HepG2 (cell line): Measurements from ENCODE around the gene SYNE3. TPM values are rescaled to one million over a fixed set of nuclear protein-coding genes. Genes with fewer than 3 reads are reported as not detected.

ENCODE experiments used
- DNMT1 ChIP-seq: sonication (generic); formaldehyde crosslinking; IDR thresholded peaks from 2 replicates; pipeline ENCODE4 v1.5.1; 2020; ENCODE audit warnings: mild to moderate bottlenecking, missing genetic modification reagents
- ERF ChIP-seq: IDR thresholded peaks from 2 replicates; pipeline ENCODE4 v1.6.1; 2018; ENCODE audit warnings: missing biosample characterization, missing genetic modification reagents
- EZH2 ChIP-seq: conservative IDR thresholded peaks from 2 replicates; pipeline ENCODE4 v1.6.1; 2012; ENCODE audit warnings: mild to moderate bottlenecking, low read depth, low read length, moderate library complexity
- FOXK1 ChIP-seq: sonication (generic); formaldehyde crosslinking; IDR thresholded peaks from 2 replicates; pipeline ENCODE4 v1.4.0; 2020; ENCODE audit warnings: low read depth, missing genetic modification reagents, borderline replicate concordance
- MAF1 ChIP-seq: sonication (generic); formaldehyde crosslinking; IDR thresholded peaks from 2 replicates; pipeline ENCODE4 v1.5.0; 2020; ENCODE audit warnings: missing genetic modification reagents, borderline replicate concordance
- RAD21 ChIP-seq: fragments of 450-650 bp; formaldehyde crosslinking; IDR thresholded peaks from 2 replicates; pipeline ENCODE4 v1.5.0; 2020; ENCODE audit warnings: mild to moderate bottlenecking
- RARA ChIP-seq: IDR thresholded peaks from 2 replicates; pipeline ENCODE4 v1.6.1; 2016; ENCODE audit warnings: missing genetic modification reagents, missing compliant biosample characterization
- SALL2 ChIP-seq: sonication (generic); formaldehyde crosslinking; IDR thresholded peaks from 2 replicates; pipeline ENCODE4 v1.8.1; 2023; ENCODE audit warnings: mild to moderate bottlenecking, missing genetic modification reagents, inconsistent platforms
- SIX1 ChIP-seq: sonication (generic); formaldehyde crosslinking; IDR thresholded peaks from 2 replicates; pipeline ENCODE4 v1.4.0; 2020; ENCODE audit warnings: missing genetic modification reagents, borderline replicate concordance
- SRSF9 ChIP-seq: fragments of 200-400 bp; formaldehyde crosslinking; IDR thresholded peaks from 2 replicates; pipeline ENCODE4 v1.6.1; 2018; ENCODE audit warnings: borderline replicate concordance, mild to moderate bottlenecking, low read depth, low read length; ENCODE audit not compliant: insufficient read depth, poor library complexity, severe bottlenecking
- TBP ChIP-seq: sonication (generic); formaldehyde crosslinking; IDR thresholded peaks from 2 replicates; pipeline ENCODE4 v1.5.0; 2020; ENCODE audit warnings: missing genetic modification reagents
- THAP9 ChIP-seq: sonication (generic); formaldehyde crosslinking; IDR thresholded peaks from 2 replicates; pipeline ENCODE4; 2020; ENCODE audit warnings: missing genetic modification reagents, mild to moderate bottlenecking, borderline replicate concordance
- ZBTB43 ChIP-seq: sonication (generic); formaldehyde crosslinking; conservative IDR thresholded peaks from 2 replicates; pipeline ENCODE4 v1.4.0; 2020; ENCODE audit warnings: missing genetic modification reagents
- ZMYM2 ChIP-seq: sonication (generic); formaldehyde crosslinking; IDR thresholded peaks from 2 replicates; pipeline ENCODE4 v1.8.0; 2022; ENCODE audit warnings: mild to moderate bottlenecking, missing genetic modification reagents
- ZNF24 ChIP-seq: fragments of 450-650 bp; IDR thresholded peaks from 2 replicates; pipeline ENCODE4 v1.6.1; 2017; ENCODE audit warnings: antibody characterized with exemption, mild to moderate bottlenecking
- polyA plus RNA-seq, 8 experiments: library from polyadenylated mRNA; depleted of rRNA in 3 of 8; stranded (reverse) in 7 of 8; unstranded in 1 of 8; fragments of >200 nt; fragmentation: Illumina TruSeq in 4 of 8; extraction: Trizol in 4 of 8; gene quantifications; 2 replicates each; pipeline versions ENCODE4 v1.2.1 to v1.2.3, GENCODE V29; 2011 to 2016; ENCODE audit warnings: low read depth in 4 of 8, missing spikeins in 1 of 8, mixed read lengths in 1 of 8; ENCODE audit not compliant: insufficient read depth in 1 of 8
- total RNA-seq, 5 experiments: library from RNA; depleted of rRNA; stranded (reverse); fragments of >200 nt; fragmentation: Illumina TruSeq; extraction: Trizol; gene quantifications; 2 replicates each; pipeline ENCODE4 v1.2.3, GENCODE V29; 2016; ENCODE audit warnings: low read depth in 1 of 5
- TF ChIP-seq, protein P1 (sequence below): sonication (generic); formaldehyde crosslinking; IDR thresholded peaks from 2 replicates; pipeline ENCODE4 v1.4.0; 2020; ENCODE audit warnings: missing genetic modification reagents
- TF ChIP-seq, protein P2 (sequence below): sonication (generic); formaldehyde crosslinking; IDR thresholded peaks from 2 replicates; pipeline ENCODE4 v1.4.0; 2020; ENCODE audit warnings: missing genetic modification reagents
- TF ChIP-seq, protein P3 (sequence below): sonication (generic); formaldehyde crosslinking; IDR thresholded peaks from 2 replicates; pipeline ENCODE4 v1.4.0; 2020; ENCODE audit warnings: missing genetic modification reagents

SYNE3 gene
- total and polyA plus RNA-seq, 2 of the 13 experiments (the other 11 are each of a cell fraction or from before 2014, with no cell fraction given), result 7.8 to 8.0 TPM

DNA sequence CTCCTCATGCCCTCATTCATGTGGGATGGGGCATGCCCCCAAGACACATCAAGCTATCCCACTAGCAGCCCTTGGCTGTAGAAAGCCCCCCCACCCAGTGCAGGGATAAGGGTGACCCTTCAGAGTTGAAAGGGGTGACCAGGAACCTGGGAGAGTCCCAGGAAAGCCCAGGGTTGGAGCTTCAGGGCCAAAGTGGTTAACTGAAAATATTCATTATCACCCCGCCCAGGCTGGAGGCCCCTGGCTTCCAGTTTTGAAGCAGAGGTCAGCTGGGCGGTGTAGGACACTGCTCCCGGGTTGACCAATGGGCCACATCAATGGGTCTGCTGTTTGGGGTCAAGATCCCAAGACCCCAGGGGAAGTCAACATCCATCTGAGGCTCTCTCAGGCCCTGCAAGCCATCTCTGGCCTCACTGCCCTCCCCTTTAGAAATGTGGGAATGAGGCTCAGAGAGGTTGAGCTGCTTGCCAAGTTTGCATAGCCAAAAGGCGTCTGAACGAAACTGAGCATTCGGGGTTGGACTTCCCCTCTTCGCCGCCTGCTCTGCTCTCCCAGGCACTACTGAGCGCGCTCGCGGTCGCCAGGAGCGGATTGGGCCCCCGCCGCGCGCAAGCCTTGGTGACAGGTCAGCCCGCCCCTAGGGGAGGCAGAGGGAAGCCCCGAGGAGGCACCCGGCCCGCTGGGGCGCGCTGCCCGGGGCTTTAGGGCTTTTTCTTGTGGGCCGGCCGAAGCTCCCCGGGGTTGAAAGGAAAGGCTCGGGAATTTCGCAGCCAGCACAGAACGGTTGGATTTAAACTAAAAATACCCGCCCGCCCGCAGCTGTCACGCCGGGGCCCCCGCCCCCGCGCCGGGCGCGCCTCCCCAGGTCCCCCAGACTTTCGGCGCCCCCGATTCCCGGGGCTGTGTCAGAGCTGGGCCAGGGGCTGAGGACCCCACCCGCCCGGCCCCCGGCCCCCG lies 576 bp downstream of the SYNE3 start (continued):
- TF ChIP-seq SIX1 (CRISPR knock-in tag) (no peak), RAD21 (peak; percentile 54; the same call in 1 of the 2 replicates), SALL2 (CRISPR knock-in tag) (0 out of 2 replicates have a peak, but pooled peaks have one; percentile 3), THAP9 (CRISPR knock-in tag) (no peak), ZMYM2 (no peak), FOXK1 (no peak), DNMT1 (no peak), EZH2 (no peak), ZBTB43 (CRISPR knock-in tag) (peak; percentile 36; the same call in 1 of the 2 replicates), ZNF24 (no peak), SRSF9 (no peak), ERF (0 out of 2 replicates have a peak, but pooled peaks have one; percentile 8), MAF1 (CRISPR knock-in tag) (no peak), RARA (0 out of 2 replicates have a peak, but pooled peaks have one; percentile 15), TBP (CRISPR knock-in tag) (no peak)
- TF ChIP-seq, protein P1, sequence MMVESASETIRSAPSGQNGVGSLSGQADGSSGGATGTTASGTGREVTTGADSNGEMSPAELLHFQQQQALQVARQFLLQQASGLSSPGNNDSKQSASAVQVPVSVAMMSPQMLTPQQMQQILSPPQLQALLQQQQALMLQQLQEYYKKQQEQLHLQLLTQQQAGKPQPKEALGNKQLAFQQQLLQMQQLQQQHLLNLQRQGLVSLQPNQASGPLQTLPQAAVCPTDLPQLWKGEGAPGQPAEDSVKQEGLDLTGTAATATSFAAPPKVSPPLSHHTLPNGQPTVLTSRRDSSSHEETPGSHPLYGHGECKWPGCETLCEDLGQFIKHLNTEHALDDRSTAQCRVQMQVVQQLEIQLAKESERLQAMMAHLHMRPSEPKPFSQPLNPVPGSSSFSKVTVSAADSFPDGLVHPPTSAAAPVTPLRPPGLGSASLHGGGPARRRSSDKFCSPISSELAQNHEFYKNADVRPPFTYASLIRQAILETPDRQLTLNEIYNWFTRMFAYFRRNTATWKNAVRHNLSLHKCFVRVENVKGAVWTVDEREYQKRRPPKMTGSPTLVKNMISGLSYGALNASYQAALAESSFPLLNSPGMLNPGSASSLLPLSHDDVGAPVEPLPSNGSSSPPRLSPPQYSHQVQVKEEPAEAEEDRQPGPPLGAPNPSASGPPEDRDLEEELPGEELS (CRISPR knock-in tag), result no peak
- TF ChIP-seq, protein P2, sequence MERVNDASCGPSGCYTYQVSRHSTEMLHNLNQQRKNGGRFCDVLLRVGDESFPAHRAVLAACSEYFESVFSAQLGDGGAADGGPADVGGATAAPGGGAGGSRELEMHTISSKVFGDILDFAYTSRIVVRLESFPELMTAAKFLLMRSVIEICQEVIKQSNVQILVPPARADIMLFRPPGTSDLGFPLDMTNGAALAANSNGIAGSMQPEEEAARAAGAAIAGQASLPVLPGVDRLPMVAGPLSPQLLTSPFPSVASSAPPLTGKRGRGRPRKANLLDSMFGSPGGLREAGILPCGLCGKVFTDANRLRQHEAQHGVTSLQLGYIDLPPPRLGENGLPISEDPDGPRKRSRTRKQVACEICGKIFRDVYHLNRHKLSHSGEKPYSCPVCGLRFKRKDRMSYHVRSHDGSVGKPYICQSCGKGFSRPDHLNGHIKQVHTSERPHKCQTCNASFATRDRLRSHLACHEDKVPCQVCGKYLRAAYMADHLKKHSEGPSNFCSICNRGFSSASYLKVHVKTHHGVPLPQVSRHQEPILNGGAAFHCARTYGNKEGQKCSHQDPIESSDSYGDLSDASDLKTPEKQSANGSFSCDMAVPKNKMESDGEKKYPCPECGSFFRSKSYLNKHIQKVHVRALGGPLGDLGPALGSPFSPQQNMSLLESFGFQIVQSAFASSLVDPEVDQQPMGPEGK (CRISPR knock-in tag), result peak; percentile 83
- TF ChIP-seq, protein P3, sequence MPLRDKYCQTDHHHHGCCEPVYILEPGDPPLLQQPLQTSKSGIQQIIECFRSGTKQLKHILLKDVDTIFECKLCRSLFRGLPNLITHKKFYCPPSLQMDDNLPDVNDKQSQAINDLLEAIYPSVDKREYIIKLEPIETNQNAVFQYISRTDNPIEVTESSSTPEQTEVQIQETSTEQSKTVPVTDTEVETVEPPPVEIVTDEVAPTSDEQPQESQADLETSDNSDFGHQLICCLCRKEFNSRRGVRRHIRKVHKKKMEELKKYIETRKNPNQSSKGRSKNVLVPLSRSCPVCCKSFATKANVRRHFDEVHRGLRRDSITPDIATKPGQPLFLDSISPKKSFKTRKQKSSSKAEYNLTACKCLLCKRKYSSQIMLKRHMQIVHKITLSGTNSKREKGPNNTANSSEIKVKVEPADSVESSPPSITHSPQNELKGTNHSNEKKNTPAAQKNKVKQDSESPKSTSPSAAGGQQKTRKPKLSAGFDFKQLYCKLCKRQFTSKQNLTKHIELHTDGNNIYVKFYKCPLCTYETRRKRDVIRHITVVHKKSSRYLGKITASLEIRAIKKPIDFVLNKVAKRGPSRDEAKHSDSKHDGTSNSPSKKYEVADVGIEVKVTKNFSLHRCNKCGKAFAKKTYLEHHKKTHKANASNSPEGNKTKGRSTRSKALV (CRISPR knock-in tag), result peak; percentile 58; the same call in 1 of the 2 replicates
